ENCODE data around the gene NOP9.
A peak's percentile ranks its signal among the peaks of the same experiment; 100 is the strongest.

The NOP9 gene

GRCh38 chr14:24299255-24300191 lies at the start of gene NOP9, which contains the start of gene DHRS1:
TSS of gene NOP9 (plus strand) at chr14:24299850. CDS start at chr14:24299955, 105 bp downstream.
TSS of gene DHRS1 (minus strand) at chr14:24299780. CDS start at chr14:24299106, 674 bp downstream.
- DNase-seq (ENCODE audit: low read depth) = peak; percentile 92

GRCh38 chr14:24250354-24250753 lies 49.3 kb upstream of the NOP9 start:
- DNase-seq (ENCODE audit: low read depth) = no peak

- peak; percentile 73 for DNase-seq (ENCODE audit: low read depth)
Observed at GRCh38 chr14:24251880-24252288, 47.8 kb upstream of the NOP9 start.

GRCh38 chr14:24252289-24253124 lies 47.1 kb upstream of the NOP9 start:
- DNase-seq (ENCODE audit: low read depth) = no peak

GRCh38 chr14:24253936-24254335 lies 45.7 kb upstream of the NOP9 start:
- DNase-seq (ENCODE audit: low read depth) = no peak

GRCh38 chr14:24254630-24255392 lies 44.8 kb upstream of the NOP9 start:
- DNase-seq (ENCODE audit: low read depth) = no peak

GRCh38 chr14:24255438-24255837 lies 44.2 kb upstream of the NOP9 start:
- DNase-seq (ENCODE audit: low read depth) = no peak

- DNase-seq (ENCODE audit: low read depth) = no peak
Observed at GRCh38 chr14:24255931-24256711, 43.5 kb upstream of the NOP9 start.

- DNase-seq (ENCODE audit: low read depth) = no peak
Observed at GRCh38 chr14:24256960-24257359, 42.7 kb upstream of the NOP9 start.

- DNase-seq (ENCODE audit: low read depth) = no peak
Observed at GRCh38 chr14:24258119-24258518, 41.5 kb upstream of the NOP9 start.

GRCh38 chr14:24258548-24259265 lies 40.9 kb upstream of the NOP9 start:
- no peak for DNase-seq (ENCODE audit: low read depth)

- no peak for DNase-seq (ENCODE audit: low read depth)
Observed at GRCh38 chr14:24259282-24260025, 40.2 kb upstream of the NOP9 start.

- DNase-seq (ENCODE audit: low read depth) = no peak
Observed at GRCh38 chr14:24260026-24260779, 39.4 kb upstream of the NOP9 start.

- no peak for DNase-seq (ENCODE audit: low read depth)
Observed at GRCh38 chr14:24260780-24261157, 38.9 kb upstream of the NOP9 start.

GRCh38 chr14:24261256-24261968 lies 38.2 kb upstream of the NOP9 start:
- DNase-seq (ENCODE audit: low read depth) = no peak

GRCh38 chr14:24261969-24262327 lies 37.7 kb upstream of the NOP9 start:
- DNase-seq (ENCODE audit: low read depth) = no peak

- DNase-seq (ENCODE audit: low read depth) = no peak
Observed at GRCh38 chr14:24262821-24263733, 36.6 kb upstream of the NOP9 start, which contains the start of gene TGM1. TSS of gene TGM1 (minus strand) at chr14:24263177. CDS start at chr14:24262352, 825 bp downstream.
